Epidermal melanocyte (primary cell): ENCODE data around the gene SEPHS1.
"Not testable (repeated sequence)": the region's sequence is repeated elsewhere in the genome, so short reads cannot be mapped to it uniquely, and the experiment has no call there.

Experiments used
- DNase-seq: peaks from one replicate; pipeline ENCODE4 v3.0.0; 2011; ENCODE audit warnings: low spot score; ENCODE audit not compliant: insufficient read length

Gene SEPHS1

GRCh38 chr10:13348216-13349017, at the start of gene SEPHS1:
Gene SEPHS1, minus strand, starts transcription at chr10:13348293. Its CDS starts 3,343 bp downstream, at chr10:13344950.
- peak; percentile 68 for DNase-seq

- DNase-seq, result no peak
Observed at GRCh38 chr10:13397052-13397451, 49.0 kb upstream of the SEPHS1 start.

GRCh38 chr10:13396369-13396768, 48.3 kb upstream of the SEPHS1 start:
- no peak for DNase-seq

- no peak for DNase-seq
Observed at GRCh38 chr10:13395540-13395939, 47.4 kb upstream of the SEPHS1 start.

- DNase-seq, result no peak
Observed at GRCh38 chr10:13393640-13394039, 45.5 kb upstream of the SEPHS1 start.

GRCh38 chr10:13392701-13393100, 44.6 kb upstream of the SEPHS1 start:
- DNase-seq, result no peak

- DNase-seq, result no peak
Observed at GRCh38 chr10:13390604-13391522, 42.8 kb upstream of the SEPHS1 start.

GRCh38 chr10:13388478-13389230, 40.6 kb upstream of the SEPHS1 start:
- no peak for DNase-seq

GRCh38 chr10:13386021-13386420, 37.9 kb upstream of the SEPHS1 start:
- DNase-seq, result no peak

- no peak for DNase-seq
Observed at GRCh38 chr10:13383399-13383761, 35.3 kb upstream of the SEPHS1 start.

- DNase-seq, result no peak
Observed at GRCh38 chr10:13382703-13383398, 34.8 kb upstream of the SEPHS1 start.

GRCh38 chr10:13379061-13379460, 31.0 kb upstream of the SEPHS1 start:
- not testable (repeated sequence) for DNase-seq

GRCh38 chr10:13376746-13377145, 28.7 kb upstream of the SEPHS1 start:
- DNase-seq, result no peak

GRCh38 chr10:13376297-13376696, 28.2 kb upstream of the SEPHS1 start:
- no peak for DNase-seq

- no peak for DNase-seq
Observed at GRCh38 chr10:13375791-13376190, 27.7 kb upstream of the SEPHS1 start.

GRCh38 chr10:13373644-13374043, 25.6 kb upstream of the SEPHS1 start:
- DNase-seq, result no peak

GRCh38 chr10:13372524-13372923, 24.4 kb upstream of the SEPHS1 start:
- no peak for DNase-seq

- DNase-seq, result peak; percentile 91
Observed at GRCh38 chr10:13371897-13372470, 23.9 kb upstream of the SEPHS1 start.

- no peak for DNase-seq
Observed at GRCh38 chr10:13366891-13367290, 18.8 kb upstream of the SEPHS1 start.

- no peak for DNase-seq
Observed at GRCh38 chr10:13365831-13366230, 17.7 kb upstream of the SEPHS1 start.

- DNase-seq, result no peak
Observed at GRCh38 chr10:13365243-13365642, 17.1 kb upstream of the SEPHS1 start.
